ENCODE measurements around the gene EXTL2. TPM values are rescaled to one million over a fixed set of nuclear protein-coding genes. Genes with fewer than 3 reads are reported as not detected.

The EXTL2 gene
- total RNA-seq, 1 donor = 30.7 TPM

DNA sequence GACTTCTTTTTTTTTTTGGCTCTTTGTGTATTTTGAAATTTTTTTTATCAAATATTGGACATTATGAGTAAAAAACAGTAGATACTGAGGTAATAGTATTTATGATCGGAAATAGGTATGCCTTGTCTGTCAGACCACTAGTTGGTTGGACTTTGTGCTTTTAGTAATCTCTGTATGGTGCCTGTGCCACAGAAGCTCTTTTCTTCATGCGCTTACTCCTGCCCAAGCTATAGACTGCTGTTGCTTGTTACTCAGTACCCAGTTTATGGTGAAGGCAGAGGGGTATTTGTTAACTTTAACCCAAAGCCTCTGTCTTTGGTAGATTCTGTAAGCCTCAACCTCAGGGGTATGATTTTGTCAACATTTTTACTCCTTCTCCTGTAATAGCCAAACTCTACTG, 9.9 kb upstream of the EXTL2 start:
- no peak for DNase-seq (ENCODE audit: low read depth)
- TF ChIP-seq, protein P1, sequence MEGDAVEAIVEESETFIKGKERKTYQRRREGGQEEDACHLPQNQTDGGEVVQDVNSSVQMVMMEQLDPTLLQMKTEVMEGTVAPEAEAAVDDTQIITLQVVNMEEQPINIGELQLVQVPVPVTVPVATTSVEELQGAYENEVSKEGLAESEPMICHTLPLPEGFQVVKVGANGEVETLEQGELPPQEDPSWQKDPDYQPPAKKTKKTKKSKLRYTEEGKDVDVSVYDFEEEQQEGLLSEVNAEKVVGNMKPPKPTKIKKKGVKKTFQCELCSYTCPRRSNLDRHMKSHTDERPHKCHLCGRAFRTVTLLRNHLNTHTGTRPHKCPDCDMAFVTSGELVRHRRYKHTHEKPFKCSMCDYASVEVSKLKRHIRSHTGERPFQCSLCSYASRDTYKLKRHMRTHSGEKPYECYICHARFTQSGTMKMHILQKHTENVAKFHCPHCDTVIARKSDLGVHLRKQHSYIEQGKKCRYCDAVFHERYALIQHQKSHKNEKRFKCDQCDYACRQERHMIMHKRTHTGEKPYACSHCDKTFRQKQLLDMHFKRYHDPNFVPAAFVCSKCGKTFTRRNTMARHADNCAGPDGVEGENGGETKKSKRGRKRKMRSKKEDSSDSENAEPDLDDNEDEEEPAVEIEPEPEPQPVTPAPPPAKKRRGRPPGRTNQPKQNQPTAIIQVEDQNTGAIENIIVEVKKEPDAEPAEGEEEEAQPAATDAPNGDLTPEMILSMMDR (IDR thresholded peaks at IDR 0.05; ENCODE audit: insufficient read depth, low read depth, low read length) = no peak
- no peak overlapping the region for H3K4me3 ChIP-seq (ENCODE audit: low read depth, low read length)

DNA sequence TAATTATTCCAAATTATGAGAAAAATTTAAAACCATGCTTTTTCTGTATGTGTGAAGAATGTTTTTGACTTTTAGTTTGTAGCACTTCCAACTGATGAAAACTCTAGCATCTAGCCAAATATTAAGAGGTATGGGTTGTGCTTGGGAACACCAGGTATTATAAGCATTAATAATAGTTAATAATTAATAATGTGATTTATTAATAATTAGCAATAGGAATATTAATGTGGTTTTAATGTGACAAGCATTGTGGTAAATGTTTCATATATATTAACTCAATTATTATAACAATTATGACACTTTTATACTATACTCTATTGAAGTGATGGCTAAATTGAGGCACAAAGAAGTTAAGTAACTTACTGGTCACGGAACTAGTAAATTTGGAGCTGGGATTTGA, 9.1 kb upstream of the EXTL2 start:
- no peak for DNase-seq (ENCODE audit: low read depth)
- TF ChIP-seq, protein P1 (IDR thresholded peaks at IDR 0.05; ENCODE audit: insufficient read depth, low read depth, low read length) = no peak
- no peak overlapping the region for H3K4me3 ChIP-seq (ENCODE audit: low read depth, low read length)

DNA sequence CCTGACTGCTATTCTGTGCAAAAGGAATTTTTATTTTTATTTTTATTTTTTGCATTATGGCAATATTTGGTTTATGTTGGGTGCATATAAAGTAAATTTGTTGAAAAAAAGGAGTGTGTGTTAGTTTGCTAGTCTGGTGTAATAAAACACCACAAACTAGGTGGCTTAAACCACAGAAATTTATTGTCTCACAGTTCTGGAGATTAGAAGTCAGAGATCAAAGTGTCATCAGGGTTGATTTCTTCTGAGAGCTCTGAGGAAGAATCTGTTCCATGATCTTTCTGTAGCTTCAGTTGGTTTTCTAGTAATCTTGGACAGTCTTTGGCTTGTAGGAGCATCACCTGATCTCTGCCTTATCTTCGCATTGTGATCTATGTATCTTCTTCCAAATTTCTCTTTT, 7.7 kb upstream of the EXTL2 start:
- no peak for DNase-seq (ENCODE audit: low read depth)
- TF ChIP-seq, protein P1 (IDR thresholded peaks at IDR 0.05; ENCODE audit: insufficient read depth, low read depth, low read length) = no peak

DNA sequence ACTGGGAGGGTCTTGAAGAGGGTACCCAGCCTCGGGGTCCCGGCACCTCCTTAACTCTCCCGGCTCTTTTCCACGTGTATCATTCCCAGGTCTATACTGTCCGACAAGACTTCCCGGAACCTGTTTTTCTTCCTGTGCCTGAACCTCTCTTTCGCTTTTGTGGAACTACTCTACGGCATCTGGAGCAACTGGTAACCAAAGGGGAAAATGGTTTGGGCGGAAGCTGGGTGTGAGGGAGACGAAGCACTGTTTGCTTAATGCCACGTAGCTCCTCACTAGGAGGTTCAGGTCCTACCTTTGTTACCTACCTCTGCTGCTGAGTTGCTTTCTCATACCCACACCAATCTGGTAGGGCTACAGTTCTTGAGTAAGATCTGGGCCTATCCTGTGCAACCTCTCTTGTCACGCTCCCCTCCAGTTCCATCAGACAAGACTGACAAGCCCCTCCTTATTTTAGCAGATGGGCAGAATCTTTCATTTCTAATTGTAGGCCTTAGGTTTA, 1.9 kb upstream of the EXTL2 start:
- peak; percentile 71 for DNase-seq (ENCODE audit: low read depth)
- TF ChIP-seq, protein P1 (IDR thresholded peaks at IDR 0.05; ENCODE audit: insufficient read depth, low read depth, low read length) = no peak
- peak overlapping the region; percentile 98 for H3K4me3 ChIP-seq (ENCODE audit: low read depth, low read length)

More for the DNA sequence above, 7.7 kb upstream of the EXTL2 start:
- no peak overlapping the region for H3K4me3 ChIP-seq (ENCODE audit: low read depth, low read length)

DNA sequence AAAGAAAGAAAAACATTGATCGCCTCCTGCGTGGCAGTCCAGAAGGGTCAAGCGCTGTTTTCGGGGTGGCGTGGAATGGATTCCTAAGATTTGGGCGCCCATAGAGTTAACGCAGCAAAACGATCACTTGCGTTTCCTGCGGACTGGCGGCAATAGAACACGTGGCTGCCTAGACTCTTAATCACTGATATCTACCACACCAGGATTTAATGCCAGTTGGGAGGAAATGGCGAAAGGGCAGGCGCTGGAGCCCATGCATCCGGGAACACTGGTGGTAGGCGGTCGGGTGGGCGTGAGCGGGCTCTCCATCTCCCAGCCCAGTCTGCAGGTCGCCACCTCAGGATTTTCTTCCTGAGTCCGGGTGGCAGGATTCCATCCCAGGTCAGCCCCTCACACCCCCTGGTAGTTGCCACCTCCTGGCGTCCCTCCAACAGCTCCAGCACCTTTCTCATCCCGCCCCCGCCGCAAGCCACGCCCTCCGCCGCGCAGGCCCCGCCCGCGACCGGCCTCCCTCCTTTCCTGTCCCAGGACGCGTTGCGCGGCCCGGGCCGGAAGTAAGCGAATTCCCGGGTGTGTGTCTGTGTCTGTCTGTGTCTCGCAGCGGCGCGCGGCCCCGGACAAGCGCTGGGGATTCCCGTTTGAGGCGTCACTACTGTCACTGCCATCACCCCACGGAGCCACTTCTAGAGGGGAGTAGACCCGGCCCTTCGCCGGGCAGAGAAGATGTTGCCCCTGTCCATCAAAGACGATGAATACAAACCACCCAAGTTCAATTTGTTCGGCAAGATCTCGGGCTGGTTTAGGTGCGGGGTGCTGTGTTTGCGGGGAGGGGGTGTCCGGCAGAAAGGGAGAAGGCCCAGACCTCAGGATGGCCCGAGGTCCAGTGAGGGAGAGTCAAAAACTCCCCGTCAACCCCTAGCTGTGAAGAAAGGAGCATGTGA, 1.2 kb upstream of the EXTL2 start, which contains the start of gene SLC30A7:
Gene SLC30A7, plus strand, starts transcription at position 551 of the 941 bp plus-strand sequence. Its CDS starts 173 bp downstream, at position 724.
- H3K4me3 ChIP-seq (ENCODE audit: low read depth, low read length) = peak within 1 kb of the TSS; percentile 98
- TF ChIP-seq, protein P1 (IDR thresholded peaks at IDR 0.05; ENCODE audit: insufficient read depth, low read depth, low read length) = no peak
- DNase-seq (ENCODE audit: low read depth) = peak; percentile 92

DNA sequence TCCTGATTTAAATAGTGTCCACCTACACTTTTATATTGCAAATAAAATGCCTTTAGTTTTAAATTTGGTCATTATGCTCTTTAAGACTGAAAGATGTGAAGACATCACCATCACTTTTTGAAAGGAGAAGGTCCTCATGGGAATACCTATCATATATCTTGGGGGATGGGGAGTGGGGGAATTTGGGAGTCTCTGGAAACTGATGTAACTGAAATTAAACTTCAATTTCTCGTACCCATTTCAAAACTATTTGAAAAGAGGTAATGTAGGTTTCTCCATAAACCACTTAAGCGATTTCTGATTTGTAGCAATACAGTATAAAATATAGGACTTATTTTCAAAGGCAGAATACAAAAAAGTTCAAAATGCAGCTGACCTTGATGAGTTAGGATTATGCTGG, 924 bp downstream of the EXTL2 start:
- no peak for DNase-seq (ENCODE audit: low read depth)
- H3K4me3 ChIP-seq (ENCODE audit: low read depth, low read length) = peak overlapping the region; percentile 98
- TF ChIP-seq, protein P1 (IDR thresholded peaks at IDR 0.05; ENCODE audit: insufficient read depth, low read depth, low read length) = no peak
